ENCODE results near the gene TTLL3. TPM values are rescaled to one million over a fixed set of nuclear protein-coding genes. Genes with fewer than 3 reads are reported as not detected.

TTLL3 gene
- total RNA-seq, 1 experiment from 2014 or later: 19.5 TPM

DNA sequence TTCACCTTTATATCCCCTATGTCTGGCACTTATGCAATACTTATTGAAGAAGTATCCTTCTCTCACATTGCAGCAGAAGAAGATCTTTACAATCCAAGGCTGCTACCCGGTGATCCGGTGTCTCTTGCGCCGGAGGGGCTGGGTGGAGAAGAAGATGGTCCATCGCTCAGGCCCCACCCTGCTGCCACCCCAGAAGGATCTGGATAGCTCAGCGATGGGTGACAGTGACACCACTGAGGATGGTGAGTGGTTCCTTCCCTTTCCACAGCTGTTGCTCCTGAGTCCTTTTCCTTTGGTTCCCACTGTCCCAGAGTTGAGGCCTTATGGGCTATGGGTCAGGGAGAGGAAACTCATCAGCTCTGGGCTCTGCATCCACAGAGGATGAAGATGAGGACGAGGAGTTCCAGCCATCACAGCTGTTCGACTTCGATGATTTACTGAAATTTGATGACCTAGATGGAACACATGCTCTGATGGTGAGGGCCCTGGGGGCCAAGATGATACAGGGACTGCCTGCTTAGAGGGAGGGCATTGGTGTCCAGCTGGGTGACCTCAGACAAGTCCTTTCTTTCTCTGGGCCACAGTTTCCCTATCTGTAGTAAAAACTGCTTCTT, 2.9 kb downstream of the TTLL3 start:
- CTCF ChIA-PET: no interaction called here
- H3K9me3 Mint-ChIP-seq (ENCODE audit: low read depth, unreplicated experiment): no peaks in the 10 kb centered on the region
- TF ChIP-seq CTCF (IDR thresholded peaks at IDR 0.05; ENCODE audit: unreplicated experiment): no peak
- no peaks in the 10 kb centered on the region for H3K27me3 Mint-ChIP-seq (ENCODE audit: unreplicated experiment)
- no peak overlapping the region for H3K27ac Mint-ChIP-seq (ENCODE audit: unreplicated experiment)
- no peak for DNase-seq
- H3K4me3 Mint-ChIP-seq (ENCODE audit: low read depth, unreplicated experiment): no peak overlapping the region
- peaks cover 28% of the 10 kb centered on the region for H3K4me1 Mint-ChIP-seq (ENCODE audit: low read depth, unreplicated experiment)
- peaks cover 36% of the 10 kb centered on the region for H3K36me3 Mint-ChIP-seq (ENCODE audit: insufficient read depth, unreplicated experiment)
- intact Hi-C loops (cut with micrococcal nuclease; ENCODE audit: unreplicated experiment): no loop called here
- no TSS peak for BruUV-seq (replicated peaks)

DNA sequence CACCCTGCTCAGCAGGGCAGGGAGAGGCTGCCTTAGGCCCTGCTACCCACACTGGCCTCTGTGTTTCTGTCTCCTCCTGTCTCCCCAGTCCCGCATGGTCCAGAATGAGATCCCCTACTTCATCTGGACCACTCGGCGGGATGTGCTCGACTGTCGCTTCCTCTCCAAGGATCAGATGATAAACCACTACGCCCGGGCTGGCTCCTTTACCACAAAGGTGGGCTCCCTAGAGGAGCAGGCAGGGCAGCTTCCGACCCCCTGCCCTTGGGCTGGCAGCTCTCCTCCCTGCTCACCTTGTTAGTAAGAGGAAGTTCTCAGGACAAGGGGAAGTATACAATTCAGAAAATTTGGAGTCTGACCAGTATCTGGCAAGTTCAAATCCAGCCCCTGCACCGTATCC, 5.9 kb downstream of the TTLL3 start:
- intact Hi-C loops (cut with micrococcal nuclease; ENCODE audit: unreplicated experiment): no loop called here
- no peak for DNase-seq
- H3K4me3 Mint-ChIP-seq (ENCODE audit: low read depth, unreplicated experiment): no peak overlapping the region
- TF ChIP-seq CTCF (IDR thresholded peaks at IDR 0.05; ENCODE audit: unreplicated experiment): no peak
- BruUV-seq (replicated peaks): no TSS peak
- no peaks in the 10 kb centered on the region for H3K27me3 Mint-ChIP-seq (ENCODE audit: unreplicated experiment)
- H3K4me1 Mint-ChIP-seq (ENCODE audit: low read depth, unreplicated experiment): peaks cover 7% of the 10 kb centered on the region
- H3K36me3 Mint-ChIP-seq (ENCODE audit: insufficient read depth, unreplicated experiment): peaks cover 13% of the 10 kb centered on the region
- H3K9me3 Mint-ChIP-seq (ENCODE audit: low read depth, unreplicated experiment): no peaks in the 10 kb centered on the region
- CTCF ChIA-PET: no interaction called here
- H3K27ac Mint-ChIP-seq (ENCODE audit: unreplicated experiment): no peak overlapping the region

- TF ChIP-seq CTCF (IDR thresholded peaks at IDR 0.05; ENCODE audit: unreplicated experiment): no peak
- H3K4me1 Mint-ChIP-seq (ENCODE audit: low read depth, unreplicated experiment): no peaks in the 10 kb centered on the region
- no TSS peak for BruUV-seq (replicated peaks)
- CTCF ChIA-PET: no interaction called here
- H3K27ac Mint-ChIP-seq (ENCODE audit: unreplicated experiment): no peak overlapping the region
- H3K27me3 Mint-ChIP-seq (ENCODE audit: unreplicated experiment): no peaks in the 10 kb centered on the region
- peaks cover 7% of the 10 kb centered on the region for H3K36me3 Mint-ChIP-seq (ENCODE audit: insufficient read depth, unreplicated experiment)
- no peak overlapping the region for H3K4me3 Mint-ChIP-seq (ENCODE audit: low read depth, unreplicated experiment)
- intact Hi-C loops (cut with micrococcal nuclease; ENCODE audit: unreplicated experiment): no loop called here
- DNase-seq: no peak
- no peaks in the 10 kb centered on the region for H3K9me3 Mint-ChIP-seq (ENCODE audit: low read depth, unreplicated experiment)
Observed at GRCh38 chr3:9817436-9817835, 7.4 kb downstream of the TTLL3 start.

- no peak overlapping the region for H3K27ac Mint-ChIP-seq (ENCODE audit: unreplicated experiment)
- CTCF ChIA-PET: interaction anchor here (2.1 kb wide), 1 partner anchor 128 kb away, joined by 5 read pairs; no protein-coding TSS in a partner anchor
- no TSS peak for BruUV-seq (replicated peaks)
Observed at GRCh38 chr3:9818666-9819335, 8.7 kb downstream of the TTLL3 start.

More at GRCh38 chr3:9818666-9819335, 8.7 kb downstream of the TTLL3 start:
- Mint-ChIP-seq H3K9me3 (ENCODE audit: low read depth, unreplicated experiment) (no peaks in the 10 kb centered on the region), H3K27me3 (ENCODE audit: unreplicated experiment) (no peaks in the 10 kb centered on the region), H3K36me3 (ENCODE audit: insufficient read depth, unreplicated experiment) (peaks cover 7% of the 10 kb centered on the region), H3K4me1 (ENCODE audit: low read depth, unreplicated experiment) (no peaks in the 10 kb centered on the region), H3K4me3 (ENCODE audit: low read depth, unreplicated experiment) (no peak overlapping the region)
- no peak for TF ChIP-seq CTCF (IDR thresholded peaks at IDR 0.05; ENCODE audit: unreplicated experiment)
- no peak for DNase-seq
- intact Hi-C loops (cut with micrococcal nuclease; ENCODE audit: unreplicated experiment): no loop called here
